PC-3 (cell line): ENCODE results near the gene MSL3. TPM values are rescaled to one million over a fixed set of nuclear protein-coding genes. Genes with fewer than 3 reads are reported as not detected.

Source experiments
- ATAC-seq: fragments of 200-7000 bp; cut with Tn5 transposase; 2 replicates; pipeline ENCODE4 v1.9.1; 2020; ENCODE audit warnings: mild to moderate bottlenecking, moderate library complexity
- BruUV-seq: library from RNA; stranded (reverse); fragments of 400-500 nt; replicated peaks from 2 replicates; lab custom pipeline; 2021; lab: Mats Ljungman, UMichigan
- CTCF ChIA-PET: fragments of 300-600 bp; sonication (Branson Sonifier 250); formaldehyde crosslinking; loops from one replicate; lab custom pipeline; 2022; ENCODE audit warnings: antibody characterized with exemption; lab: Charles Lee
- POLR2A ChIA-PET: fragments of 300-600 bp; sonication (Branson Sonifier 250); formaldehyde crosslinking; loops from one replicate; lab custom pipeline; 2022; ENCODE audit warnings: antibody characterized with exemption; ENCODE audit not compliant: unreplicated experiment; lab: Charles Lee
- DNase-seq: peaks from one replicate; pipeline ENCODE4 v3.0.0-alpha.2; 2015
- H2AFZ ChIP-seq: fragments of 300-600 bp; sonication (generic); 2 replicates; pipeline ENCODE4 v1.6.0; 2016; ENCODE audit warnings: antibody characterized with exemption, low read length
- H3F3A ChIP-seq: fragments of 300-600 bp; sonication (generic); one replicate; pipeline ENCODE4 v1.6.0; 2017; ENCODE audit warnings: antibody characterized with exemption, low read length, control low read depth, mild to moderate bottlenecking; ENCODE audit not compliant: unreplicated experiment
- H3K27ac ChIP-seq: fragments of 300-600 bp; sonication (generic); 2 replicates; pipeline ENCODE4 v1.5.1; 2016; ENCODE audit warnings: mild to moderate bottlenecking, low read length
- H3K27me3 ChIP-seq: fragments of 300-600 bp; sonication (generic); 2 replicates; pipeline ENCODE4 v1.6.1; 2016; ENCODE audit warnings: low read length, mixed read lengths
- H3K36me3 ChIP-seq: fragments of 300-600 bp; sonication (generic); 2 replicates; pipeline ENCODE4 v1.6.1; 2016; ENCODE audit warnings: low read depth, mixed run types, low read length, mixed read lengths
- H3K4me1 ChIP-seq: fragments of 300-600 bp; sonication (generic); 2 replicates; pipeline ENCODE4 v1.5.1; 2016; ENCODE audit warnings: low read length; ENCODE audit not compliant: insufficient read depth
- H3K4me2 ChIP-seq: fragments of 300-600 bp; sonication (generic); 2 replicates; pipeline ENCODE4 v1.6.0; 2016; ENCODE audit warnings: low read length
- H3K4me3 ChIP-seq: fragments of 300-600 bp; sonication (generic); 2 replicates; pipeline ENCODE4 v1.5.1; 2016; ENCODE audit warnings: mild to moderate bottlenecking, low read length, mixed read lengths
- H3K79me2 ChIP-seq: fragments of 300-600 bp; sonication (generic); 2 replicates; pipeline ENCODE4 v1.6.1; 2017; ENCODE audit warnings: low read length, mixed read lengths
- H3K9ac ChIP-seq: fragments of 300-600 bp; sonication (generic); 2 replicates; pipeline ENCODE4 v1.6.0; 2016; ENCODE audit warnings: mild to moderate bottlenecking, low read length
- H3K9me2 ChIP-seq: fragments of 300-600 bp; sonication (generic); replicated peaks from 2 replicates; pipeline ENCODE4 v1.6.1; 2016; ENCODE audit warnings: mixed run types, low read length, mixed read lengths
- H3K9me3 ChIP-seq: fragments of 300-600 bp; sonication (generic); 2 replicates; pipeline ENCODE4 v1.6.1; 2016; ENCODE audit warnings: low read length, mixed read lengths
- H4K20me1 ChIP-seq: fragments of 300-600 bp; sonication (generic); 2 replicates; pipeline ENCODE4 v1.6.1; 2016; ENCODE audit warnings: low read length, mixed read lengths
- CTCF ChIP-seq: fragments of 300-600 bp; sonication (generic); conservative IDR thresholded peaks from 2 replicates; pipeline ENCODE4 v1.5.1; 2017; ENCODE audit warnings: antibody characterized with exemption, low read depth, mild to moderate bottlenecking, low read length
- EZH2 ChIP-seq: fragments of 300-600 bp; sonication (generic); IDR thresholded peaks from one replicate; pipeline ENCODE4 v1.6.1; 2017; ENCODE audit warnings: antibody characterized with exemption, mild to moderate bottlenecking, low read length; ENCODE audit not compliant: unreplicated experiment
- EZH2phosphoT487 ChIP-seq: fragments of 300-600 bp; sonication (generic); IDR thresholded peaks from 2 replicates; pipeline ENCODE4 v1.6.1; 2018; ENCODE audit warnings: mild to moderate bottlenecking, antibody characterized with exemption, low read length, borderline replicate concordance
- intact Hi-C: fragments of 100-400 bp; cut with micrococcal nuclease; formaldehyde crosslinking; loops from 2 replicates; pipeline ENCODE4 v1.9.0; 2023
- total RNA-seq: library from RNA; depleted of rRNA; stranded (reverse); fragments of >200 nt; gene quantifications from 2 replicates; pipeline ENCODE4 v1.2.3, GENCODE V29; 2014

MSL3 gene
- total RNA-seq, 1 experiment from 2014 or later = 30.3 TPM

- Histone ChIP-seq H3K4me1 (no peaks in the 10 kb centered on the region), H4K20me1 (no peaks in the 10 kb centered on the region), H3F3A (no peaks in the 10 kb centered on the region), H3K9me3 (no peaks in the 10 kb centered on the region), H3K36me3 (peaks cover 9% of the 10 kb centered on the region; the same call in 1 of the 2 replicates), H3K27ac (no peak overlapping the region), H3K4me3 (no peak overlapping the region), H3K79me2 (no peaks in the 10 kb centered on the region), H3K9me2 (no peaks in the 10 kb centered on the region), H2AFZ (no peak overlapping the region), H3K9ac (no peak overlapping the region), H3K4me2 (no peak overlapping the region), H3K27me3 (no peaks in the 10 kb centered on the region)
- ATAC-seq (no peak), DNase-seq (no peak)
- CTCF ChIA-PET = no interaction called here
- intact Hi-C loops = no loop called here
- POLR2A ChIA-PET = no interaction called here
- no TSS peak for BruUV-seq
- TF ChIP-seq EZH2phosphoT487 (no peak), EZH2 (no peak), CTCF (no peak)
These were observed 10.0 kb downstream of the MSL3 start for GRCh38 chrX:11768039-11768438.

GRCh38 chrX:11770320-11770719 lies 12.3 kb downstream of the MSL3 start:
- H3K27ac ChIP-seq = no peak overlapping the region
- no peaks in the 10 kb centered on the region for H3K79me2 ChIP-seq
- peak overlapping the region; percentile 43; the same call in 1 of the 2 replicates for H2AFZ ChIP-seq
- no peaks in the 10 kb centered on the region for H3K27me3 ChIP-seq
- H3K36me3 ChIP-seq = peaks cover 4% of the 10 kb centered on the region; the same call in 1 of the 2 replicates
- CTCF ChIA-PET = interaction anchor here (1.2 kb wide), 1 partner anchor 12 kb away, joined by 5 read pairs; the partner anchor contains the start of gene MSL3
- POLR2A ChIA-PET = no interaction called here
- H3K9ac ChIP-seq = no peak overlapping the region
- ATAC-seq (peak; percentile 53), DNase-seq (peak; percentile 59)
- intact Hi-C loops = loop anchor here (1.0 to 5.0 kb wide), 4 partner anchors 46 to 626 kb away; no protein-coding TSS in a partner anchor
- H3K4me1 ChIP-seq = no peaks in the 10 kb centered on the region
- TF ChIP-seq EZH2phosphoT487 (no peak), CTCF (peak; percentile 86), EZH2 (no peak)
- H4K20me1 ChIP-seq = no peaks in the 10 kb centered on the region
- BruUV-seq = no TSS peak
- H3K9me3 ChIP-seq = no peaks in the 10 kb centered on the region
- no peaks in the 10 kb centered on the region for H3K9me2 ChIP-seq
- no peak overlapping the region for H3K4me2 ChIP-seq
- no peak overlapping the region for H3K4me3 ChIP-seq
- no peaks in the 10 kb centered on the region for H3F3A ChIP-seq

- CTCF ChIA-PET = no interaction called here
- BruUV-seq = no TSS peak
These were observed 20.2 kb downstream of the MSL3 start for GRCh38 chrX:11778230-11778629.

More at GRCh38 chrX:11778230-11778629, 20.2 kb downstream of the MSL3 start:
- intact Hi-C loops = no loop called here
- Histone ChIP-seq H2AFZ (no peak overlapping the region), H3K9ac (no peak overlapping the region), H3K4me1 (no peaks in the 10 kb centered on the region), H3K9me2 (no peaks in the 10 kb centered on the region), H3K79me2 (no peaks in the 10 kb centered on the region), H3F3A (no peaks in the 10 kb centered on the region), H3K36me3 (no peaks in the 10 kb centered on the region), H4K20me1 (no peaks in the 10 kb centered on the region), H3K4me3 (no peak overlapping the region), H3K27ac (no peak overlapping the region), H3K27me3 (no peaks in the 10 kb centered on the region), H3K9me3 (no peaks in the 10 kb centered on the region), H3K4me2 (no peak overlapping the region)
- no peak for DNase-seq
- TF ChIP-seq CTCF (no peak), EZH2phosphoT487 (no peak), EZH2 (no peak)
- POLR2A ChIA-PET = interaction anchor here (0.5 kb wide), 1 partner anchor 243 kb away, joined by 4 read pairs; no protein-coding TSS in a partner anchor
- no peak for ATAC-seq
